Airway epithelial cell (primary cell): Measurements from ENCODE around the gene DAGLB. TPM values are rescaled to one million over a fixed set of nuclear protein-coding genes. Genes with fewer than 3 reads are reported as not detected.

Source experiments
- total RNA-seq: library from RNA; depleted of rRNA; stranded (reverse); fragments of >200 nt; gene quantifications from 2 replicates; pipeline ENCODE4 v1.2.3, GENCODE V29; 2015

DAGLB gene, protein sequence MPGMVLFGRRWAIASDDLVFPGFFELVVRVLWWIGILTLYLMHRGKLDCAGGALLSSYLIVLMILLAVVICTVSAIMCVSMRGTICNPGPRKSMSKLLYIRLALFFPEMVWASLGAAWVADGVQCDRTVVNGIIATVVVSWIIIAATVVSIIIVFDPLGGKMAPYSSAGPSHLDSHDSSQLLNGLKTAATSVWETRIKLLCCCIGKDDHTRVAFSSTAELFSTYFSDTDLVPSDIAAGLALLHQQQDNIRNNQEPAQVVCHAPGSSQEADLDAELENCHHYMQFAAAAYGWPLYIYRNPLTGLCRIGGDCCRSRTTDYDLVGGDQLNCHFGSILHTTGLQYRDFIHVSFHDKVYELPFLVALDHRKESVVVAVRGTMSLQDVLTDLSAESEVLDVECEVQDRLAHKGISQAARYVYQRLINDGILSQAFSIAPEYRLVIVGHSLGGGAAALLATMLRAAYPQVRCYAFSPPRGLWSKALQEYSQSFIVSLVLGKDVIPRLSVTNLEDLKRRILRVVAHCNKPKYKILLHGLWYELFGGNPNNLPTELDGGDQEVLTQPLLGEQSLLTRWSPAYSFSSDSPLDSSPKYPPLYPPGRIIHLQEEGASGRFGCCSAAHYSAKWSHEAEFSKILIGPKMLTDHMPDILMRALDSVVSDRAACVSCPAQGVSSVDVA
- 13.3 and 19.7 TPM in 2 replicates for total RNA-seq

DNA sequence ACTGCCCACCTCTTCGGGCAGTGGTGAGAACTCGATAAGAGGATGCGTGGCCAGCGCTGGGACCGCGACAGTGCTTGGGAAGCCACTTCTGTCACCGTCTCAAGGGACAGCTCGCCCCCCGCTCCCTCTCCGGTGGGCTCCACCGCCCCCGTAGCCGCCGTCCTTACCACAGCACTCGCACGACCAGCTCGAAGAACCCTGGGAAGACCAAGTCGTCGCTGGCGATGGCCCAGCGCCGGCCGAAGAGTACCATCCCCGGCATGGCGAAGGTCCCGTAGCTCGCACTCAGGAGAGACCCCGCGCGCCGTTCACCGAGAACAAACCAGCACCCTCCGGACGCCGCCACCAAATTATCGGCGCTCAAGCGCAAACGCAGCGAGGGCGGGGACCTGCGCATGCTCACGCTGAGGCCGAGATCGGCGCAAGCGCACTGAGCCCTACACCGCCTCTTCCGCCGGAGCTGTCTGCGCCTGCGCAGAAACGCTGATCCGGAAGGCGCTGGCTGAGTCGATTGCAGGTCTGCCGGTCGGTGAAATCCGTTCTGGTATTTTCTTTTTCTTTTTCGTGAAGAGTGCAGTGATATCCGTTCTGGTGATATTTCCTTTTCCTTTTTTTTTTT lies at the start of gene DAGLB:
DAGLB (minus strand) TSS at position 374 of the 619 bp plus-strand sequence; CDS start at position 262, 112 bp downstream.

Other genes starting within 250 kb of the DAGLB start
- gene CYTH3, start 175.3 kb downstream of the DAGLB start, total RNA-seq, result 12.3 and 15.4 TPM in 2 replicates
- gene FAM220A, start 99.0 kb downstream of the DAGLB start, total RNA-seq, result 17.4 and 18.1 TPM in 2 replicates
- 169 and 188 TPM in 2 replicates for gene RAC1, start 73.4 kb downstream of the DAGLB start, total RNA-seq
- 70.0 and 98.2 TPM in 2 replicates for gene KDELR2, start 36.2 kb upstream of the DAGLB start, total RNA-seq
- 0.21 and 0.70 TPM in 2 replicates for gene GRID2IP, start 103.5 kb upstream of the DAGLB start, total RNA-seq
- gene ZDHHC4, start 129.5 kb upstream of the DAGLB start, total RNA-seq, result 34.8 and 39.6 TPM in 2 replicates
- 23.2 and 27.4 TPM in 2 replicates for gene INTS15, start 142.1 kb upstream of the DAGLB start, total RNA-seq
- gene ZNF853, start 167.7 kb upstream of the DAGLB start, total RNA-seq, result 0.70 and 0.99 TPM in 2 replicates
- 14.2 and 20.6 TPM in 2 replicates for gene ZNF316, start 189.4 kb upstream of the DAGLB start, total RNA-seq